Body of pancreas (tissue), 4 donors: ENCODE results near the gene ST14. TPM values are rescaled to one million over a fixed set of nuclear protein-coding genes. Genes with fewer than 3 reads are reported as not detected.

Experiments used
- ATAC-seq: fragments of 150-250 bp; one replicate; pipeline ENCODE4 v1.9.1; 2016
- DNase-seq, 4 donors: peaks; one replicate each; pipeline ENCODE4 v3.0.0-alpha.2; 2019
- H3K27ac ChIP-seq, 4 donors: fragments of 200-600 bp; sonication (generic); 1 replicate in 3 of 4; 2 replicates in 1 of 4; pipeline versions ENCODE4 v1.5.1 to v1.6.1; 2016 to 2019; ENCODE audit warnings: mild to moderate bottlenecking in 1 of 4, mixed read lengths in 1 of 4, moderate library complexity in 1 of 4
- H3K27me3 ChIP-seq, 2 donors: fragments of 200-600 bp; sonication (generic); one replicate each; pipeline ENCODE4 v1.6.0; 2016; ENCODE audit warnings: mild to moderate bottlenecking in 1 of 2
- H3K36me3 ChIP-seq, 2 donors: fragments of 200-600 bp; sonication (generic); replicated peaks in 1 of 2; 2 replicates each; pipeline ENCODE4 v1.5.1; 2016; ENCODE audit warnings: low read depth in 2 of 2; ENCODE audit not compliant: insufficient read depth in 1 of 2
- H3K4me1 ChIP-seq: fragments of 200-600 bp; sonication (generic); one replicate; pipeline ENCODE4 v1.6.0; 2016
- H3K4me3 ChIP-seq, 2 donors: fragments of 200-600 bp; sonication (generic); 1 replicate in 1 of 2; 2 replicates in 1 of 2; pipeline ENCODE4 v1.5.1; 2016 to 2019
- H3K9me3 ChIP-seq, 3 donors: fragments of 200-600 bp; sonication (generic); 1 replicate in 2 of 3; 2 replicates in 1 of 3; pipeline ENCODE4 v1.5.1; 2016
- CTCF ChIP-seq, 7 experiments: fragments of 450-650 bp in 4 of 7; fragments of 200-600 bp in 3 of 7; sonication (generic) in 3 of 7; IDR thresholded peaks; one replicate each; pipeline ENCODE4 v1.5.1; 2016 to 2019; ENCODE audit warnings: antibody characterized with exemption in 7 of 7
- POLR2A ChIP-seq, 3 donors: fragments of 450-650 bp; IDR thresholded peaks; one replicate each; pipeline ENCODE4 v1.6.1; 2016; ENCODE audit warnings: antibody characterized with exemption in 3 of 3, mild to moderate bottlenecking in 2 of 3
- WGBS, 2 donors: methylation state at CpG; one replicate each; pipeline ENCODE4 v1.1.5; 2017; 5-methylcytosine and 5-hydroxymethylcytosine counted together
- intact Hi-C: fragments of 100-400 bp; cut with DNase I; formaldehyde crosslinking; loops from one replicate; pipeline ENCODE4 v1.15.1; 2023
- total RNA-seq, 2 donors: library from RNA; depleted of rRNA; stranded (reverse); fragments of >200 nt; gene quantifications; one replicate each; pipeline ENCODE4 v1.1.0, GENCODE V29; 2016

ST14 gene
- total RNA-seq, 2 donors from 2014 or later, result 55.3 to 61.0 TPM

GRCh38 chr11:130174642-130175041 lies 15.1 kb downstream of the ST14 start:
- DNase-seq (no peak), ATAC-seq (no peak)
- Histone ChIP-seq H3K36me3 (no peaks in the 10 kb centered on the region), H3K27ac (no peak overlapping the region), H3K4me3 (no peak overlapping the region), H3K27me3 (no peaks in the 10 kb centered on the region), H3K4me1 (peaks cover 38% of the 10 kb centered on the region), H3K9me3 (no peaks in the 10 kb centered on the region)
- 92 to 97% methylated on average over 4 of the region's 4 CpGs for WGBS, 2 donors
- TF ChIP-seq POLR2A (IDR thresholded peaks at IDR 0.05) (no peak), CTCF (IDR thresholded peaks at IDR 0.05) (no peak)
- intact Hi-C loops, result no loop called here

GRCh38 chr11:130175898-130176297 lies 16.3 kb downstream of the ST14 start:
- 89 to 90% methylated on average over 5 of the region's 5 CpGs for WGBS, 2 donors
- peaks cover 42% of the 10 kb centered on the region for H3K4me1 ChIP-seq
- TF ChIP-seq CTCF (IDR thresholded peaks at IDR 0.05), result no peak
- no peak for TF ChIP-seq POLR2A (IDR thresholded peaks at IDR 0.05)
- H3K9me3 ChIP-seq, result no peaks in the 10 kb centered on the region
- intact Hi-C loops, result no loop called here
- H3K27ac ChIP-seq, result no peak overlapping the region
- ATAC-seq (no peak), DNase-seq (no peak)
- H3K27me3 ChIP-seq, result no peaks in the 10 kb centered on the region
- H3K36me3 ChIP-seq, result no peaks in the 10 kb centered on the region
- H3K4me3 ChIP-seq, result no peak overlapping the region

DNA sequence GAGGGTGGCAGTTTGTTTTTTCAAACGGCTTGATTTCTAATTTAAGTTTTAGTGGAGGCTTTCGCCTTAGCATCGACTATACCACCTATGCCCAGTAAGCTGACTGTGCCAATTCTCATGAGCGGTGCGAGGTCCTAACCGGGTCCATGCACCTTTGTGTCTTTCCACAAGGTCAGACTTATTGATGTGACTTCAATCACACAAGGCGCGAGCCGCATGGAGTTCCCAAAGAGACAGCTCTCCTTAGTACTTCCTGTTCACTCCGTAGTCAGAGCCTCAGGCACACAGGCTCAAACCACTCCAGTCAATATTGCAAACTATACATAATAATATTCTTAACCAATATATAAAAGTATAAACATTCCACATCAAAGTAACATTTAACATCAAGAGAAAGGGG lies 18.2 kb downstream of the ST14 start:
- ATAC-seq (no peak), DNase-seq (no peak)
- Histone ChIP-seq H3K27me3 (no peaks in the 10 kb centered on the region), H3K4me3 (no peak overlapping the region), H3K4me1 (peaks cover 61% of the 10 kb centered on the region), H3K9me3 (no peaks in the 10 kb centered on the region), H3K27ac (peak overlapping the region in 3 of 4 donors; percentile 82 to 89 (median 85)), H3K36me3 (no peaks in the 10 kb centered on the region)
- TF ChIP-seq CTCF (IDR thresholded peaks at IDR 0.05) (no peak), POLR2A (IDR thresholded peaks at IDR 0.05) (no peak)
- intact Hi-C loops, result no loop called here
- WGBS, 2 donors, result 70 to 72% methylated on average over 10 of the region's 10 CpGs

DNA sequence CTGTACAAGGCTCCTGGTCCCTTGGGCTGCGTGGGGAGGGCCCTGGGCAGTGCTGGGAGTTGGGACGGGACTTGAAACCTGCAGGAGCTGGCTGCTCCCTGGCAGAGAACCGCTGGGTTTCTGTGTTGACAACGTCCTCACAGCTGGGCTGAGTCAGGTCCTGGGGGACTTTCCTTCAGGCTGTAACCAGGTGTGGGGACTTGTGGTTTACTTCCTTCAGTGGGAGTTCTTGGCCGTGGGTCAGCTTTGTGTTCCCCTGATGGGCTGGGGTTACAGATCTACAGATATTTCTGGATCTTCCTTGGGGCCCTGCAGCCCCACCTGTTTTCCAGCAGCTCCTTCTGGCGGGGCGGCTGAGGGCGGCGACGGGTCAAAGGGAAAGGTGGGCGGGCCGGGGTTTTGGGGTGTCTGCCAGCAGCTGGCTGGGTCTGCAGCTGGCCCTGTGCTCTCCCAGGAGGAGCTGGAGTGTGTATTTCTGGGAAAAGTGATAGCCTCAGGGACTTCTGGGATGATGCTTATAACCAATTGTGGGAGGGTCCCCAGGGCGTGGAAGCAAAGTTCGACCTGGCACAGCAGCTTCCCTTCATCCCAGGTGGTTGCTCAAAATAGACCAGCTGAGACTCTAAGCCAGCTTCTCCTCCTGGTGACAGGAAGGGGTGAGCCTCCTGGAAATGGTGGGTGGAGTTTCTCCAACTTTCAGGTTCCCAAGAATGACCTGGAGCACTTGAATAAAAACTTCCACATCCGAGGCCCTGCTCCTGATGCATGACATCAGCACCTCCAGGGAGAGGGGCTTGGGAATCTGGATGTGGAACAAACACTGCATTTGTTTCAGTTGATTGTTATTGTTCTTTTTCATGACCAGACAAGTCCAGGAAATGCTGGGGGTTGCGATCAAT lies 19.1 kb downstream of the ST14 start:
- peaks cover 70% of the 10 kb centered on the region for H3K4me1 ChIP-seq
- TF ChIP-seq CTCF (IDR thresholded peaks at IDR 0.05) (no peak), POLR2A (IDR thresholded peaks at IDR 0.05) (no peak)
- no peaks in the 10 kb centered on the region for H3K27me3 ChIP-seq
- WGBS, 2 donors, result 35 to 43% methylated on average over 10 to 16 of the region's 16 CpGs
- H3K9me3 ChIP-seq, result no peaks in the 10 kb centered on the region
- peak in 2 of 4 donors; percentile 45 to 52 for DNase-seq
- peak overlapping the region; percentile 27 to 89 (median 84) for H3K27ac ChIP-seq
- intact Hi-C loops, result no loop called here
- no peaks in the 10 kb centered on the region for H3K36me3 ChIP-seq
- no peak overlapping the region for H3K4me3 ChIP-seq
- ATAC-seq, result no peak
